NCI-H1048 (cell line): ENCODE data around the gene LDHB.
"Not testable (repeated sequence)": the region's sequence is repeated elsewhere in the genome, so short reads cannot be mapped to it uniquely, and the experiment has no call there.

ENCODE experiments used
- DNase-seq: peaks from one replicate; lab custom pipeline; 2025; lab: John Stamatoyannopoulos, UW

Gene LDHB

DNA sequence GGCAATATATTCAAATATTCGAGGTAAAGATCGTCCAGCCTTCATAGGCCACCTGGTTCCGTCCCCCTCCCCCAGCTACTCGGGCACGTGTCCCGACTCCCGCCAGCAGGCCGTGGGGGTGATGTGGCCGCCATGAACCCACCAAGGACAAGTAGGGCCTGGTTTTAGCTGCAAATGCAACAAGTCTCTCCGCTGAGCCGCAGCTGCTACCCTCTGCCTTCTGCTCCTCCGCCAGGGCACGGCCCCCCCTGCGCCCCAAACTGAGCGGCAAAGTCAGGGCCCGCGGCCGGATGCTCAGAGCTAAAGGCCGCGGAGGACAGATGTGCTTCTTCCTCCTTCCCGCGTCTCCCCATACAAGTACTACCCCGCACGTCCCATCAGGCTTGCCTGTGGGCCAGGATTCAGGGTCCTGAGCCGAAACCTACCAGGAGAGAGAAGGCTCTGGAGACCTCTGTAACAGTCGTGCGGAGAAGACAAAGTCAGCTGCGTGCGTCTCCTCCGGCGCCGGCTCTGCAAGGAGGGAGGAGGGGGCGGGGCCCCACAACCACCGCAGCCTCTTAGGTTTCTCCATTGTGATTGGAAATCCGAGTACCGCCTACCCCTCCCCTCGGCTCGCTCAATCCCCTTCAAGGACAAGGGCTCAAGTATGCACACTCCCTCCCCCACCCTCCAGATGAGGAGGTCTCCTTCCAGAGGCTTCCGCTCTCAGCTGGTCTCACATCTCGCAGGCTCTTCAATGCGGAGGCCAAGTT lies at the start of gene LDHB:
Gene LDHB, minus strand, starts transcription at position 517 of the 752 bp plus-strand sequence. CDS start 3,171 bp downstream, outside the sequence.
- peak; percentile 88 for DNase-seq

DNA sequence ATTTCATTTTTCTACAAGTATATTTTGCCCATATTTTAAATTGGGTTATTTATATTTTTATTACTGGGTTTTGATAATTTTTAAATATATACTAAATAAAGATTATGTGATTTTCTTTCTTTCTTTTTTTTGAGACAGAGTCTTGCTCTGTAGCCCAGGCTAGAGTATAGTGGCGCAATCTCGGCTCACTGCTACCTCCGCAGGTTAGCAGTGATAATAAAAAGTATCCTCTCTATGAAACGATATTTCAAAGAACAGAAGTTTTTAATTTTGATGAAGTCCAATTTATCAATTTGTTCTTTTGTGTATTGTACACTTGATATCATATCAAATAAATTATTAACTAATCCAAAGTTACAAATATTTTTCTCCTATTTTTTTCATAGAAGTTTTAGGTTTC lies 47.2 kb upstream of the LDHB start:
- DNase-seq = no peak

GRCh38 chr12:21699851-21700250 lies 42.2 kb upstream of the LDHB start:
- no peak for DNase-seq

GRCh38 chr12:21697904-21698630 lies 40.4 kb upstream of the LDHB start:
- DNase-seq = no peak

DNA sequence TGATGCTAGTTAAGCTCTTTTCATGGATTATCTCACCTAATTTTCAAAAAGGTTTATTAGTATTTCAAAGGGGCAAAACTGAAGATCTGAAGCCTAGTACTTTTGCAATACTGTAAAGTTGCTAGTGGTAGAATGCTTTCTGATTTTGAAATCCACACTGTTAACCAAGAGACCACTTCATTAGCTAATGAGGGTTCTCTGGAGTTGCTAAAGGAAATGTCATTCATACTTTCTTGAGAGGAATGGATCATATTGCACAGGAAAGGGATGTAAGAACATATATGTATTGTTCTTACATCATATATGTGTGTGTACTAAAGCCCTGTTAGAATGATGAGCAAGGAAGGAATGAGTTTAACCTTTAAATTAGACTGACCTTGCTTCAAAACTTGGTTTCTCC lies 39.0 kb upstream of the LDHB start:
- DNase-seq = no peak

- DNase-seq = no peak
Measured at GRCh38 chr12:21695986-21696385, 38.3 kb upstream of the LDHB start.

DNA sequence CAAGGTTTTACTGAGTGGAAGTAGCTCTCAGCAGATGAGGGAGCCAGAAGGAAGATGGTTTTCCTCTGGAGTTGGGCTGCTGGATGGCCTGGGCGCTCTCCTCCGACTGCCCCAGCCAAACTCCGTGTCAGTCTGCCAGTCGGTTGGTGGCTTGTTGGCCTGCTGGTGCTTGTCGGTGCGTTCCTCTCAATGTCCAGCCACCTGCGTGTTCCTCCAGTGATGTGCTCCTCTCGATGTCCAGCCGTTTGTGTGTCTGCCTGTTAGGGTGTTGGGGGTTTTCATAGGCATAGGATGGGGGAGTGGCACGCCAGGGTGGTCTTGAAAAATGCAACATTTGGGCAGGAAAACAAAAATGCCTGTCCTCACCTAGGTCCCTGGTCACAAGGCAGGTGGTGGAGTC lies 37.0 kb upstream of the LDHB start:
- no peak for DNase-seq

DNA sequence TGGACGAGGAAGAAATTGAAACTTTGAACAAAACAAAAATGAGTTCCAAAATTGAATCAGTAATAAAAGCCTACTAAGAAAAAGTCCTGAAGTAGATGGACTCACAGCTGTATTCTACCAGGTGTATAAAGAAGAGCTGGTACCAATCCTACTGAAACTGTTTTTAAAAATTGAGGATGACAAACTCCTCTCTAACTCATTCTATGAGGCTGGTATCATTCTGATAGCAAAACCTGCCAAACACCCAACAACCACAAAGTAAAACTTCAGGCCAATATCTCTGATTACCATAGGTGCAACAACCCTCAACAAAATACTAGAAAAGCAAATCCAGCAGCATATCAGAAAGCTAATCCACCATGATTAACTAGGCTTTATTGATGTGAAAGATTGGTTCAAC lies 33.9 kb upstream of the LDHB start:
- no peak for DNase-seq

GRCh38 chr12:21690704-21691368 lies 33.2 kb upstream of the LDHB start:
- DNase-seq = no peak

DNA sequence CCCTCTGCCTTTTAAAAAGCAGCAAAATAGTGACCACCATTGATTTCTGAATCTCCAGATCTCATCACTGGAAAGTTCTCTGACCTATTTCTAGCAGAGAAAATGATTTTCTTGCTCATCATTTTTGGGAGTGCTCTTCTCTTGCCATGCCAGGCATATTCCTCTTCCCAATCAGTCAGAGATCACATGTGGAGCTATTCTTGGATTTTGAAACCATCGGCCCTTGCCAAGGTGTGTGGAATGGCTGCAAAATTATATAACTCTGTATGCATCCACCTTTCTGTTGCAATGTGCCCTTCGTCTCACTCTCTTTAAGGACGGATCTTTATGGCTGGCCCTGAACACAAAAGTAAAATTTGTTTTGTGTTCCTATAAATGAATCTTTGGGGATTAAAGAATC lies 25.5 kb upstream of the LDHB start:
- DNase-seq = no peak

- no peak for DNase-seq
Measured at GRCh38 chr12:21678959-21679358, 21.3 kb upstream of the LDHB start.

GRCh38 chr12:21677622-21678277 lies 20.1 kb upstream of the LDHB start:
- DNase-seq = no peak

DNA sequence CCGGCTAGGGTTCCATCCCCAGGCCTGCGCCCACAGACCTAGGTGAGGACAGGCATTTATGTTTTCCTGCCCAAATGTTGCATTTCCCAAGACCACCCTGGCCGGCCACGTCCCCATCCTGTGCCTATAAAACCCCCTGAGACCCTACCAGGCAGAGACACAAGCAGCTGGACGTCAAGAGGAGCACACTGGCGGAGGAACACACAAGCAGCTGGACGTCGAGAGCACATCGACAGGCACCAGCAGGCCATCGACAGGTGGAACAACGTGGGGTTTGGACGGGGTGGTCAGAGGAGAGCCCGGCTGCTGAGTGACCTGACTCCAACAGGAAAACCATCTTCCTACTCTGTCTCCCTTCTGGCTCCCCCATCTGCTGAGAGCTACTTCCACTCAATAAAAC lies 19.6 kb upstream of the LDHB start:
- no peak for DNase-seq

DNA sequence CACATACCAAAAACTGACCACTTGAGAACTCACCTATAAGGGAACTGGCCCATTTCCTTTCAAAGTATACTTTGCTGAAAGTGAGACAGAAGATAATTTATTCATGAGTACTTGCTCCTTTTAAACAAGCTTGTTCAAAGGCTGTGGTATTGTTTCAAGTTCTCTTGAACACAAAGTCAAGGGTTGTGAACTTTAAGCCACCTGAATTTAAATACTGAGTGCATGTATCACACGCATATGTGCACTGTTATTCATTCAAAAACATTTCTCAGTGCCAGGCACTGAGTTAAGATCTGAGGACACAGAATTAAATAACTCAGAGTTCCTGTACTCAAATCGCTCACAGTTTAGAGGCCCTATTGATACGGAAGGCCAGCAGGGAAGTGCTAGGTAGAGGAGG lies 19.1 kb upstream of the LDHB start:
- no peak for DNase-seq

GRCh38 chr12:21675641-21676040 lies 18.0 kb upstream of the LDHB start:
- no peak for DNase-seq

DNA sequence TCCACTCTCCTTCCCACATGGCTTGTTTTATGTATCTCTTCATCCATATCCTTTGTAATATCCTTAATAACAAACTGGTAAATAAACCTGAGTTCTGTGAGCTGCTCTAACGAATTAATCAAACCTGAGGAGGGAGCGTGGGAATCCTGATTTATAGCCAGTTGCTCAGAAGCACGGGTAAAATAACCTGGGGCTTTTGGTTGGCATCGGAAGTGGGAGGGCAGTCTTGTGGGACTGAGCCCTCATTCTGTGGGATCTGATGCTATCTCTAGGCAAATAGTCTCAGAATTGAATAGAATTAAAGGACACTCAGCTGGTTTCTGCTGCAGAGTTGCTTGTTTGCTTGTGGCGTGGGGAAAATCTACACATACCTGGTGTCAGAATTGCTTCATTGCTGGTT lies 17.5 kb upstream of the LDHB start:
- no peak for DNase-seq

DNA sequence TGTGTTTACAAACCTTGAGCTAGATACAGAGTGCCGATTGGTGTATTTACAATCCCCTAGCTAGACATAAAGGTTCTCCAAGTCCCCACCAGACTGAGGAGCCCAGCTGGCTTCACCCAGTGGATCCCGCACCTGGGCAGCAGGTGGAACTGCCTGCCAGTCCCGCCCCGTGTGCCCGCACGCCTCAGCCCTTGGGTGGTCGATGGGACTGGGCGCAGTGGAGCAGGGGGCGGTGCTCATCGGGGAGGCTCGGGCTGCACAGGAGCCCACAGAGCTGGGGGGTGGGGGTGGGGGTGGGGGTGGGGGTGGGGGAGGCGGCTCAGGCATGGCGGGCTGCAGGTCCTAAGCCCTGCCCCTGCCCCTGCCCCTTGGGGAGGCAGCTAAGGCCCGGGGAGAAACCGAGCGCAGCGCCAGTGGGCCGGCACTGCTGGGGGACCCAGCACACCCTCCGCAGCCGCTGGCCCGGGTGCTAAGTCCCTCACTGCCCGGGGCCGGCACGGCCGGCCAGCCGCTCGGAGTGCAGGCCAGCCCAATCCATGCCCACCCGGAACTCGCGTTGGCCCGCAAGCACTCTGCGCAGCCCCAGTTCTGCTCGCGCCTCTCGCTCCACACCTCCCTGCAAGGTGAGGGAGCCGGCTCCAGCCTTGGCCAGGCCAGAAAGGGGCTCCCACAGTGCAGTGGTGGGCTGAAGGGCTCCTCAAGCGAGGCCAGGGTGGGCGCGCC lies 16.3 kb upstream of the LDHB start:
- DNase-seq = not testable (repeated sequence)

DNA sequence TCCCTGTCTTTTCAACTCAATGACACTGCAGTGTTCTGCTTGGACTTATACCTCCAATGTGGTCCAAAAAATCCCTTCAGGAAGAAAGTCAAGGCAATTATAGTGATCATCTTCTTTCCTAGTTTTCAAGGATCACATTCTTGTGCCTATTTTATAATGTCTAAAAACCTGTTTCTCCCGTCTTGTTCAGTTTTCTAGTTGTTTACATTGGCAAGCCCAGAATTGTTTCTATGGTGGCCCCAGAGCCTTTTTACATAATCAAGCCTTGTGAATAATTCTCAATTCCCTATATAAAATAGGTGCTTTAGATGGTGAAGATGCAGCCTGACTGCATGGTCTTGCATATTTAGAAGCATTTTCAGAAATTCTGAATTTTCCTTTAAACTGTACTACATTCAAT lies 14.5 kb upstream of the LDHB start:
- DNase-seq = no peak

- no peak for DNase-seq
Measured at GRCh38 chr12:21666722-21667121, 9.1 kb upstream of the LDHB start.

DNA sequence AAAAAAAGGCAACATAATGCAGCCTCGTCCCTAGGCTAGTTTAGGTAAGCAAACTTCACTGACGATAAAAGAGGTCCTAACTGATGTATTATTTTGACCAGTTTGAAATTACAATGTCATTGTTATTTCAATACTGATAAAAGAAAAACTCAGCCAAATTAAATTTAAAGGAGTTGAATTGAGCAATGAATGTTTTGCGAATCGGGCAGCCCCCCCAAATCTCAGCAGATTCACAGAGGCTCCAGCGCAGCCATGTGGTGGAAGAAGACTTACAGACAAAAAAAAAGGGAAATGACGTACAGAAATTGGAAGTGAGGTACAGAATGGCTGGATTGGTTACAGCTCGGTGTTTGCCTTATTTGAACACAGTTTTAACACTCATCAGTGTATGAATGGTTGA lies 8.2 kb upstream of the LDHB start:
- no peak for DNase-seq

GRCh38 chr12:21662122-21662792 lies 4.6 kb upstream of the LDHB start:
- DNase-seq = no peak
